CD1c-positive myeloid dendritic cell (primary cell): ENCODE data around the gene PYY.
"Not testable (repeated sequence)": the region's sequence is repeated elsewhere in the genome, so short reads cannot be mapped to it uniquely, and the experiment has no call there.

Experiments used
- DNase-seq: peaks from one replicate; pipeline ENCODE4 v3.0.0-alpha.2; 2016; ENCODE audit errors: extremely low spot score

The PYY gene

GRCh38 chr17:43953746-43954145, at the start of gene PYY:
TSS of gene PYY (minus strand) at chr17:43953940. CDS start at chr17:43953483, 457 bp downstream.
- no peak for DNase-seq

- no peak for DNase-seq
Observed at GRCh38 chr17:44002141-44002848, 48.6 kb upstream of the PYY start.

- no peak for DNase-seq
Observed at GRCh38 chr17:44001461-44001920, 47.8 kb upstream of the PYY start.

- no peak for DNase-seq
Observed at GRCh38 chr17:44000871-44001460, 47.2 kb upstream of the PYY start.

GRCh38 chr17:44000141-44000860, 46.6 kb upstream of the PYY start:
- no peak for DNase-seq

- no peak for DNase-seq
Observed at GRCh38 chr17:43999024-43999423, 45.3 kb upstream of the PYY start.

GRCh38 chr17:43998552-43998951, 44.8 kb upstream of the PYY start:
- peak; percentile 53 for DNase-seq

GRCh38 chr17:43997180-43997579, 43.4 kb upstream of the PYY start:
- DNase-seq: not testable (repeated sequence)

GRCh38 chr17:43995150-43995471, 41.4 kb upstream of the PYY start:
- no peak for DNase-seq

- DNase-seq: peak; percentile 79
Observed at GRCh38 chr17:43994272-43995149, 40.8 kb upstream of the PYY start.

- no peak for DNase-seq
Observed at GRCh38 chr17:43992641-43993040, 38.9 kb upstream of the PYY start.

GRCh38 chr17:43988301-43988700, 34.6 kb upstream of the PYY start:
- no peak for DNase-seq

- no peak for DNase-seq
Observed at GRCh38 chr17:43987131-43988021, 33.6 kb upstream of the PYY start.

- no peak for DNase-seq
Observed at GRCh38 chr17:43986225-43986981, 32.7 kb upstream of the PYY start.

GRCh38 chr17:43984521-43984920, 30.8 kb upstream of the PYY start:
- DNase-seq: no peak

GRCh38 chr17:43983515-43984411, 30.0 kb upstream of the PYY start:
- no peak for DNase-seq

GRCh38 chr17:43983196-43983514, 29.4 kb upstream of the PYY start:
- DNase-seq: no peak

GRCh38 chr17:43982171-43982570, 28.4 kb upstream of the PYY start:
- no peak for DNase-seq

- no peak for DNase-seq
Observed at GRCh38 chr17:43979671-43980070, 25.9 kb upstream of the PYY start.
